ENCODE data around the gene CYFIP1. TPM values are rescaled to one million over a fixed set of nuclear protein-coding genes. Genes with fewer than 3 reads are reported as not detected.

The CYFIP1 gene
- total and polyA plus RNA-seq, 2 of the 13 experiments (the other 11 are each of a cell fraction or from before 2014, with no cell fraction given) = 38.1 to 58.3 TPM

GRCh38 chr15:22838292-22839042 is 141.7 kb downstream of the CYFIP1 start, which contains the start of gene NIPA2 (continued):
- TF ChIP-seq USF2 (IDR thresholded peaks at IDR 0.05; ENCODE audit: low read depth, low read length) (no peak), USF2 (CRISPR knock-in tag; IDR thresholded peaks at IDR 0.05; ENCODE audit: borderline replicate concordance) (peak; percentile 39; the same call in 1 of the 2 replicates), NR2F6 (IDR thresholded peaks at IDR 0.05) (no peak), NR2F6 (CRISPR knock-in tag; IDR thresholded peaks at IDR 0.05) (no peak; the same call in 1 of the 2 replicates), NR2F1 (CRISPR knock-in tag; IDR thresholded peaks at IDR 0.05) (no peak), TERF1 (CRISPR knock-in tag; IDR thresholded peaks at IDR 0.05) (no peak), SETDB1 (CRISPR knock-in tag; IDR thresholded peaks at IDR 0.05; ENCODE audit: borderline replicate concordance) (no peak), FLYWCH1 (CRISPR knock-in tag; IDR thresholded peaks at IDR 0.05) (no peak), ELF1 (CRISPR knock-in tag; IDR thresholded peaks at IDR 0.05) (peak; percentile 87), ATF6 (CRISPR knock-in tag; conservative IDR thresholded peaks at IDR 0.05) (no peak), NR0B2 (CRISPR knock-in tag; IDR thresholded peaks at IDR 0.05) (no peak; the same call in none of the 2 replicates), ZNF253 (CRISPR knock-in tag; IDR thresholded peaks at IDR 0.05; ENCODE audit: borderline replicate concordance) (no peak), DNMT3B (CRISPR knock-in tag; conservative IDR thresholded peaks at IDR 0.05) (no peak), KLF12 (CRISPR knock-in tag; IDR thresholded peaks at IDR 0.05; ENCODE audit: borderline replicate concordance) (no peak), GMEB2 (CRISPR knock-in tag; IDR thresholded peaks at IDR 0.05; ENCODE audit: low read depth) (no peak; the same call in none of the 2 replicates), ZBTB1 (CRISPR knock-in tag; IDR thresholded peaks at IDR 0.05; ENCODE audit: borderline replicate concordance) (no peak), ZSCAN29 (CRISPR knock-in tag; conservative IDR thresholded peaks at IDR 0.05) (no peak), ATRX (CRISPR knock-in tag; IDR thresholded peaks at IDR 0.05; ENCODE audit: borderline replicate concordance) (no peak), XBP1 (CRISPR knock-in tag; IDR thresholded peaks at IDR 0.05) (no peak), ZNF501 (CRISPR knock-in tag; IDR thresholded peaks at IDR 0.05) (peak; percentile 82; the same call in 1 of the 2 replicates), SOX5 (CRISPR knock-in tag; IDR thresholded peaks at IDR 0.05; ENCODE audit: borderline replicate concordance) (peak; percentile 22; the same call in 1 of the 2 replicates), AHR (CRISPR knock-in tag; IDR thresholded peaks at IDR 0.05) (no peak; the same call in 1 of the 2 replicates), EED (CRISPR knock-in tag; IDR thresholded peaks at IDR 0.05) (peak; percentile 60; the same call in 1 of the 2 replicates), SP140L (CRISPR knock-in tag; IDR thresholded peaks at IDR 0.05; ENCODE audit: borderline replicate concordance) (no peak)
